PC-9 (cell line): ENCODE results near the gene PLCD4. TPM values are rescaled to one million over a fixed set of nuclear protein-coding genes. Genes with fewer than 3 reads are reported as not detected.

Source experiments
- BruUV-seq: library from RNA; stranded (reverse); fragments of 400-500 nt; replicated peaks from 2 replicates; lab custom pipeline; 2021; lab: Mats Ljungman, UMichigan
- CTCF ChIA-PET: fragments of 300-600 bp; sonication (Branson Sonifier 250); formaldehyde crosslinking; loops from one replicate; lab custom pipeline; 2022; ENCODE audit warnings: antibody characterized with exemption; lab: Charles Lee
- POLR2A ChIA-PET: fragments of 300-600 bp; sonication (Branson Sonifier 250); formaldehyde crosslinking; loops from one replicate; lab custom pipeline; 2022; ENCODE audit warnings: antibody characterized with exemption; ENCODE audit not compliant: unreplicated experiment; lab: Charles Lee
- DNase-seq, 2 experiments: peaks; one replicate each; pipeline versions ENCODE4 v3.0.0 to v3.0.0-alpha.2; 2015 to 2022; ENCODE audit warnings: mixed read lengths in 1 of 2
- H2AFZ ChIP-seq: fragments of 200-600 bp; sonication (generic); 2 replicates; pipeline ENCODE4 v1.8.1; 2017; ENCODE audit warnings: antibody characterized with exemption
- H3F3A ChIP-seq: fragments of 200-600 bp; sonication (generic); 2 replicates; pipeline ENCODE4 v1.8.1; 2017; ENCODE audit warnings: antibody characterized with exemption, mild to moderate bottlenecking, low read depth; ENCODE audit not compliant: insufficient read depth
- H3K27ac ChIP-seq: fragments of 200-600 bp; sonication (generic); 2 replicates; pipeline ENCODE4 v1.6.1; 2016; ENCODE audit warnings: mixed run types
- H3K27me3 ChIP-seq: fragments of 200-600 bp; sonication (generic); 2 replicates; pipeline ENCODE4 v1.6.1; 2016; ENCODE audit warnings: low read depth, mixed run types; ENCODE audit not compliant: insufficient read depth
- H3K36me3 ChIP-seq: fragments of 200-600 bp; sonication (generic); 2 replicates; pipeline ENCODE4 v1.6.1; 2016; ENCODE audit warnings: low read depth, mixed run types
- H3K4me1 ChIP-seq: fragments of 200-600 bp; sonication (generic); replicated peaks from 2 replicates; pipeline ENCODE4 v1.6.1; 2016; ENCODE audit warnings: mixed run types; ENCODE audit not compliant: insufficient read depth
- H3K4me2 ChIP-seq: fragments of 200-600 bp; sonication (generic); 2 replicates; pipeline ENCODE4 v1.6.1; 2017; ENCODE audit warnings: mixed run types
- H3K4me3 ChIP-seq: fragments of 200-600 bp; sonication (generic); 2 replicates; pipeline ENCODE4 v1.6.1; 2016; ENCODE audit warnings: mixed run types
- H3K79me2 ChIP-seq: fragments of 200-600 bp; sonication (generic); 2 replicates; pipeline ENCODE4 v1.6.1; 2017; ENCODE audit warnings: low read depth, mixed run types
- H3K9me2 ChIP-seq: fragments of 200-600 bp; sonication (generic); 2 replicates; pipeline ENCODE4 v1.8.1; 2017; ENCODE audit warnings: mild to moderate bottlenecking; ENCODE audit not compliant: insufficient read depth
- H3K9me3 ChIP-seq: fragments of 200-600 bp; sonication (generic); 2 replicates; pipeline ENCODE4 v1.8.1; 2016; ENCODE audit warnings: low read depth; ENCODE audit not compliant: insufficient read depth
- H4K20me1 ChIP-seq: fragments of 200-600 bp; sonication (generic); 2 replicates; pipeline ENCODE4 v1.8.1; 2017; ENCODE audit not compliant: insufficient read depth
- CTCF ChIP-seq: fragments of 200-600 bp; sonication (generic); conservative IDR thresholded peaks from 2 replicates; pipeline ENCODE4 v1.6.1; 2017; ENCODE audit warnings: mixed run types, antibody characterized with exemption, mild to moderate bottlenecking, moderate library complexity
- EZH2 ChIP-seq: fragments of 200-600 bp; sonication (generic); IDR thresholded peaks from 2 replicates; pipeline ENCODE4 v1.8.0; 2017; ENCODE audit warnings: antibody characterized with exemption, low read depth
- intact Hi-C: fragments of 100-400 bp; cut with micrococcal nuclease; formaldehyde crosslinking; loops from one replicate; pipeline ENCODE4 v1.10.0; 2022; ENCODE audit not compliant: unreplicated experiment
- total RNA-seq: library from RNA; stranded (reverse); gene quantifications from 2 replicates; pipeline ENCODE4 v1.2.3, GENCODE V29; 2021

The PLCD4 gene
- total RNA-seq, 1 experiment from 2014 or later, result 0.74 TPM

- no peaks in the 10 kb centered on the region for H3K9me3 ChIP-seq
- peaks cover 18% of the 10 kb centered on the region; the same call in 1 of the 2 replicates for H4K20me1 ChIP-seq
- H3K79me2 ChIP-seq, result peaks cover 87% of the 10 kb centered on the region
- POLR2A ChIA-PET, result interaction anchor here (0.7 kb wide), 1 partner anchor 110 kb away, joined by 6 read pairs; no protein-coding TSS in a partner anchor
- no peaks in the 10 kb centered on the region for H3K9me2 ChIP-seq
- TF ChIP-seq EZH2 (no peak), CTCF (no peak)
- no peaks in the 10 kb centered on the region for H3K27me3 ChIP-seq
- H3K4me3 ChIP-seq, result peak overlapping the region; percentile 90
- DNase-seq, result peak in 1 of 2 experiments; percentile 16
- peaks cover 29% of the 10 kb centered on the region for H3K4me1 ChIP-seq
- peaks cover 12% of the 10 kb centered on the region for H3F3A ChIP-seq
- H3K4me2 ChIP-seq, result peak overlapping the region; percentile 99
- H3K27ac ChIP-seq, result peak overlapping the region; percentile 81
- H2AFZ ChIP-seq, result peak overlapping the region; percentile 94
- intact Hi-C loops, result loop anchor here (2.0 to 5.0 kb wide), 2 partner anchors 89 to 278 kb away; partner anchors contain the start of genes BCS1L, TMBIM1 and ZNF142
- TSS peak; percentile 35 for BruUV-seq
- H3K36me3 ChIP-seq, result peaks cover 27% of the 10 kb centered on the region
- CTCF ChIA-PET, result no interaction called here
These were observed 37.8 kb upstream of the PLCD4 start for GRCh38 chr2:218569661-218570500.

- ChIA-PET POLR2A (interaction anchor here (0.7 kb wide), 1 partner anchor 79 kb away, joined by 4 read pairs; no protein-coding TSS in a partner anchor), CTCF (no interaction called here)
- intact Hi-C loops, result no loop called here
- Histone ChIP-seq H3K27me3 (no peaks in the 10 kb centered on the region), H3K4me3 (peak overlapping the region; percentile 90; the same call in 1 of the 2 replicates), H3K79me2 (peaks cover 87% of the 10 kb centered on the region), H3K9me3 (no peaks in the 10 kb centered on the region), H4K20me1 (peaks cover 18% of the 10 kb centered on the region; the same call in 1 of the 2 replicates), H3K36me3 (peaks cover 30% of the 10 kb centered on the region), H3F3A (peaks cover 12% of the 10 kb centered on the region), H3K9me2 (no peaks in the 10 kb centered on the region), H2AFZ (no peak overlapping the region), H3K4me2 (peak overlapping the region; percentile 99), H3K27ac (no peak overlapping the region), H3K4me1 (peaks cover 29% of the 10 kb centered on the region)
- no peak for DNase-seq
- no TSS peak for BruUV-seq
- TF ChIP-seq EZH2, result no peak
- no peak for TF ChIP-seq CTCF
These were observed 36.8 kb upstream of the PLCD4 start for GRCh38 chr2:218570850-218571249.

GRCh38 chr2:218576854-218577253 lies 30.8 kb upstream of the PLCD4 start:
- POLR2A ChIA-PET, result no interaction called here
- H3K4me2 ChIP-seq, result no peak overlapping the region

More at GRCh38 chr2:218576854-218577253, 30.8 kb upstream of the PLCD4 start:
- Histone ChIP-seq H3K36me3 (peaks cover 33% of the 10 kb centered on the region; the same call in 1 of the 2 replicates), H2AFZ (no peak overlapping the region), H3K27me3 (no peaks in the 10 kb centered on the region), H3K27ac (no peak overlapping the region), H3K4me3 (no peak overlapping the region), H3K79me2 (peaks cover 62% of the 10 kb centered on the region), H4K20me1 (0 out of 2 replicates have a peak, but pooled peaks cover 13% of the 10 kb centered on the region), H3K9me2 (no peaks in the 10 kb centered on the region), H3K4me1 (no peaks in the 10 kb centered on the region), H3F3A (peaks cover 6% of the 10 kb centered on the region; the same call in 1 of the 2 replicates), H3K9me3 (no peaks in the 10 kb centered on the region)
- no peak for DNase-seq
- CTCF ChIA-PET, result no interaction called here
- intact Hi-C loops, result no loop called here
- BruUV-seq, result no TSS peak
- TF ChIP-seq EZH2, result no peak
